Left renal pelvis (tissue), 4 donors: Measurements from ENCODE around the gene XXYLT1. TPM values are rescaled to one million over a fixed set of nuclear protein-coding genes. Genes with fewer than 3 reads are reported as not detected.
"Not testable (repeated sequence)": the region's sequence is repeated elsewhere in the genome, so short reads cannot be mapped to it uniquely, and the experiment has no call there.

Experiments used
- DNase-seq, 4 donors: peaks; one replicate each; pipeline ENCODE4 v3.0.0-alpha.2; 2013; ENCODE audit warnings: low read depth in 4 of 4, low spot score in 3 of 4
- polyA plus RNA-seq, 4 donors: library from polyadenylated mRNA; unstranded; fragments of 120-200 nt; gene quantifications; one replicate each; pipeline ENCODE4 v1.2.1, GENCODE V29; 2013; ENCODE audit not compliant: insufficient read length in 4 of 4

XXYLT1 gene, protein sequence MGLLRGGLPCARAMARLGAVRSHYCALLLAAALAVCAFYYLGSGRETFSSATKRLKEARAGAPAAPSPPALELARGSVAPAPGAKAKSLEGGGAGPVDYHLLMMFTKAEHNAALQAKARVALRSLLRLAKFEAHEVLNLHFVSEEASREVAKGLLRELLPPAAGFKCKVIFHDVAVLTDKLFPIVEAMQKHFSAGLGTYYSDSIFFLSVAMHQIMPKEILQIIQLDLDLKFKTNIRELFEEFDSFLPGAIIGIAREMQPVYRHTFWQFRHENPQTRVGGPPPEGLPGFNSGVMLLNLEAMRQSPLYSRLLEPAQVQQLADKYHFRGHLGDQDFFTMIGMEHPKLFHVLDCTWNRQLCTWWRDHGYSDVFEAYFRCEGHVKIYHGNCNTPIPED
- polyA plus RNA-seq = 10 to 100 TPM; 27.8 to 46.3 (median 30.5) TPM

DNA sequence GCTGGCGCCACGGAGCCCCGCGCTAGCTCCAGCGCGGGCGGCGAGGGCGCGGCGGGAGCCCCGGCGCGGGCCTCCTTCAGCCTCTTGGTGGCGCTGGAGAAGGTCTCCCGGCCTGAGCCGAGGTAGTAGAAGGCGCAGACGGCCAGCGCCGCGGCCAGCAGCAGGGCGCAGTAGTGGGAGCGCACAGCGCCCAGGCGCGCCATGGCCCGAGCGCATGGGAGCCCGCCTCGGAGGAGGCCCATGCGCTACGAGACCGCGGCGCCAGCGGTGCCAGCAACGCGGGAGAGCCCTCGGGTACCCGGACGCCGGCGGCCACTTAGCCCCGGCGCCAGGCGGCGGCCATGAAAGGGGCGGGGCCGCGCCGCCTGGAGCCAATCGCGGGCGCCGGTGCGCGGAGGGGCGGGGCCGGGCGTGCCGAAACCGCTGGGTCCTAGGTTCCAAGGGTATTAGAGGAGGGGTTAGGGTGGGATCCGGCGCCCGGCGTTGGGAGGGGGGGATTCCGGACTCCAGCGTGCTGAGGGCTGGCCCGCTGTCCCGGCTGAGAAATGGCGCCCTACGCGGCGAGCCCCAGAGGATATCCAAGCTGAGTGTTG lies at the start of gene XXYLT1:
Gene XXYLT1 (minus strand): TSS at position 343 of the 593 bp plus-strand sequence. CDS start 101 bp downstream, at position 242.
- peak; percentile 77 to 79 (median 78) for DNase-seq

GRCh38 chr3:195319060-195319459 lies 48.1 kb upstream of the XXYLT1 start:
- DNase-seq = no peak

GRCh38 chr3:195312714-195313113 lies 41.8 kb upstream of the XXYLT1 start:
- no peak for DNase-seq

DNA sequence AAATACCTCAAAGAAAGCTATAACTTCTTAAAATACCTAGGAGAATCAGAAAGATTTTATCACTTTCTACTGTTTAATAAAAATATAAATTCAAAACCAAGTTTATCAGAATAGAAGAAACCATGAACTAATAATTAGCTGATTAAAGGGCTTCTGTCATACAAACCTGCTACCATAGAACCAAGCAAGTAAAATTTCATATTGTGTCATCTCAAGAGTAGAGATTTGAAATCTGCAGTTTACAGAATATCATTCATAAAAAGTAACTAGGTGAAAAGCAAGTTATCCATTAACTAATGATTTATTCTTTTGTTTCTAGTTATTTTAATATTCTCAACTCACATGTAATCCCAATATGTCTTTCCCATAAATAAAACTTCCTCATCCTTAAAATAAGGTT lies 36.8 kb upstream of the XXYLT1 start:
- DNase-seq = no peak

DNA sequence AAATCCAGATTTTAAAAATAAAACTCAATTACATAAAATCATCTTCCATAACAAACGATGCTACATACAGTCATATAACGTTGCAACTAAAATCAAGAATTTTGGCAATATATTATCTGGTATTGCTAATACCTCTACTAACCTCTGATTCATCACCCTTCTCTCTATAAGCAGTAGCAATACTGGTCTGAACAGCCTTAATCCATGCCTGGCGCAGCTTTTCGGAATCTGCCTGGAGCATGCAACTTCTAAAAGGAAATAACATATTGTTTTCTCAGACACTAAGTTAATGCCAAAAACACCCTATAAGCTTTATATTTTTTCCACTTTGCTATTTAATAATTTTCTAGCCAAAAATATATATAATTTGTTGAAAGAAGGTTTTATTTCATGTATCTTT lies 35.4 kb upstream of the XXYLT1 start:
- no peak for DNase-seq

DNA sequence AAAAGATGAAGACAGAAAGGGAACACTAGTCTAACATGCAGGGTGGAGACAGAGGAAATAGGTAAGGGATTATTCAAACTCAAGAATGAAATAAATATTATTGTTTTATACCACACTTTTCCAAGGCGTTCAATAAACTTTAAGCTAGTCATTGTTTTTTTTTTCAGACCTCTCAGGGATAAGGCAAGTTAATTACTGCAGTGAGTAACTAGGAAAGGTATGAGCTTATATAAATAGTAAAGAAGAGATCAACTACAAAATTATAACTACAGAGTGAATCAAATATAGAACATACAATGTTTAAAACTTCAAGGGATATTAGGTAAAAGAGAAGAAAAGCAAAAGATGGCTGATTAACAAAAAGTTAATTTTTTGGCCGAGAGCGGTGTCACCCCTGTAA lies 31.5 kb upstream of the XXYLT1 start:
- no peak for DNase-seq

DNA sequence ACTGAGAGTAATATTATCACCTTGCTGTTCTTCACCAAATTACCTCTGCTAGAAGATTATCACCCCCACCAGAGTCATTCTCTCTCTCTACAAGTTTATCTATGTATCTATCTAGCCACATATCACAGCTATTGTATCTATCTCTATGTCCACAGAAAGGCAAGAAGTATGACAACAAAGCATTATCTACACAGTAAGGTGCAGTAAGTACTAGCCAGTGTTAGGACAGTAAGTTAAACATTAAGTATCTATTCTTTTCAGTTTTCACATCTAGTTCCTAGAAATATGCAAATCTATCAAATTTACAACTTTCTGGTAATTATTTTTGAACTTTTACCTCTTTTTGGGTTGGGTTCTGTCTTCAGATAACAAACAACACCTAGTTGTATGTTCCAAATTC lies 26.5 kb upstream of the XXYLT1 start:
- no peak for DNase-seq

- no peak for DNase-seq
These were observed 25.7 kb upstream of the XXYLT1 start for GRCh38 chr3:195296662-195297061.

DNA sequence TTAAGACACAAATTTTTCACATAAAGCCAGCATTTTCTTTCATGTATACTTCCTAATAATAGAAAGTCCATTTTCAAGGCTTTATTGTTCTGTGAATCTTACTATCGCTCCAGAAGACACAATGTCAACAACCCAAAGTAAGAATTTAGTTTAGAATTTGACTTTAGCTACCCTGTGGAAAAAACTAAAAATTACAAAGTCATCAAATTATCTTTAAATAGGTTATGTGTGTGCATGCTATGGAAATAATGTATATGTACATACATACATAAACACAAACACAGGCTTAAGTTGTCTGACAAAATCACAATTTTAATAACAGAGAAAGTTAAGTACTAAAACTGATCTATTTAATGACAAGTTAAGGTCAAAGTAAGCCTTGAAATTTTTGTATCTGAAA lies 20.2 kb upstream of the XXYLT1 start:
- no peak for DNase-seq

DNA sequence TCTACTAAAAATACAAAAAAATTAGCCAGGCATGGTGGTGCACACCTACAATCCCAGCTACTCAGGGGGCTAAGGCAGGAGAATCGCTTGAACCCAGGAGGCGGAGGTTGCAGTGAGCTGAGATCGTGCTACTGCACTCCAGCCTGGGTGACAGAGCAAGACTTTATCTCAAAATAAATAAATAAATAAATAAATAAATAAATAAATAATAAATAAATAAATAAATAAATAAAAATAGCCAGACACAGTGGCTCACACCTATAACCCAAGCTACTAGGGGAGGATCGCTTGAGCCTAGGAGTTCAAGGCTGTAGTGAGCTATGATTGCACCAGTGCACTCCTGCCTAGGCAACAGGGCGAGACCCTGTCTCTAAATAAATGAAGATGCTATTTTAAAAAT lies 19.7 kb upstream of the XXYLT1 start:
- not testable (repeated sequence) for DNase-seq

DNA sequence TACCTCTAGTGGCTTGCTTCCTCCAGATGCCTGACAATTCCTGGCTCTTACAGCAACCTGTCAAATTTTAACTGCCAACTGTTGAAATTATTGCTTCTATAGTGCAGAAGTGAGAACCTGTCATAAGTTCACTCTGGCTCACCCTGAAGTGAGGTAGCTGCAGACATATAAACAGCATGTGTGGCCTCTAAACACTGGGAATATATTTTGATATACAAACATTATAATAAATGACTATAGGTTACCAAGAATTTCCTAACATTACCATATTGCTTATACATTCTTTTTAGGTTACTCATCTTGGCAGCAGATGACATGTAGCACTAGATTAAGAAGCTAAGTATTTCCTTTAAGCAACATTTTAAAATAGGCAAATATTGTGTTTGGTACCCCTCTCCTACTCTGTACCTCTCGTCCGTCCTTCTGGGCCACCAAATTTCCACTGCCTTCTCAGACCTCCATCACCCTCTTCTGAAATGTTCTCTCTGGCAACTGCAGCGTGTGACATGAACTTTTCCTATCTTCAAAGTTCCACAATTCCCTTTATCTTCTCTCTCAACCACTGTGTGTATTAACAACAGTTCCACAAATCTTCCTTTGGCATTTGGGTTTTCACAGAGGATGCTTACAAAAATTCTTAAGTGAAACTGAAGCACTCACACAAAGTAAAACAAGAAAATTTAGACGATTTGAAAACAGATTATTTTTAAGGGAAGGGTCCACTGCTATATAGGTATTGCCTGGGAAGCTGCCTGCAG lies 15.3 kb upstream of the XXYLT1 start:
- DNase-seq = no peak

DNA sequence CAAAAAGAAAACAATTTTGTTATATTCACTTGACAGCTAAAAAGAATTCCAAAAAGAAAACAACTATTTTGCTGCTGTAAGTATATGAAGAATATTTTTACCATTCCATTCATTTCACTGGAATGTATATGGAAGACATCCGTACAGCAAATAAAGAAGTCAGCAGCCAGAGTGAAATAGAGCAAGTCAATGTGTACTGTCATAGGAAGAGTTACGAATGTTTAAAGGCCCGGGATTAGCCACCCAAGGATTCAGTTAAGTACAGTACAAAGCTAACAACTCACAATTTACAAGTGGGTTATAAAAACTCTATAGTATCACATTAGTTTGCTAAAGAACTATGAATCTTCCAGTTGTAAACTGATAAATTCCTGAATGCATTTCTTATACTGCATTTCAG lies 14.4 kb upstream of the XXYLT1 start:
- DNase-seq = no peak

DNA sequence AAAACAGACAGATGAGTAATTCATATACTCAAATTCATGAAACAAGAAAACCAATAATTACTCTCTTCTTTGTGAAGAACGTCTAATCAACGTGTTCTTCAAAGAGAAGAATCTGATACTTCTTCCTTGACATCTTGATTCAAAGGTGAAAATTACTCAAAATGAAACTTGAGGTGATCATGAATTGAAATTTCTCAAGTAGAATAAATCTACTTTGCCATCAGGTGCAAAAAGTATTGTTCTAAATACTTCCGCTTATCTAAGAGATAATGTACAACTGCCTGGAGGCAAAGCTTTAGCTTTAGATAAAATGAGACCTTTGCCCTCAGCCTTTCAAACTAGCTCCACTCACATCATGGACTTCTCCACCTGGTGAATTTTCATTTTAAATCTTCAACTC lies 13.9 kb upstream of the XXYLT1 start:
- DNase-seq = no peak

DNA sequence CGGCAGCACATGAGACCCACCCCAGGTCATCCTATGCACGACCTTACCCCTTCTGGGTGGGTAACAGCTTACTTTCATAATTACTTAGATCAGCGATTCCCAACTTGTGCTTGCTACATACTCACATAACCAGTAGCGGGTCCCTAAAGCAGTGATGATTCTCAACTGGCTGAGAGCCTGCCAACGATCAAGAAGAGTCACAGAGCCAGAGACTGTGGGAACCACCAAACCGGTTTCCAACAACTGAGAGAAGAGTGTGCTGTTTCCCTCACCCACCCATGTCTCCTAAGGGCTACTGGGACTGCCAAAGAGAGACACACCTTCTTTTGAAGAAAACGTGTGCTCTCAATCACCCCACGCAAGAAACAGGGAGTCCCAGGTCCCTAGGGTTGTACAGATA lies 12.0 kb upstream of the XXYLT1 start:
- no peak for DNase-seq

- DNase-seq = no peak
These were observed 3.5 kb upstream of the XXYLT1 start for GRCh38 chr3:195274259-195274966.

DNA sequence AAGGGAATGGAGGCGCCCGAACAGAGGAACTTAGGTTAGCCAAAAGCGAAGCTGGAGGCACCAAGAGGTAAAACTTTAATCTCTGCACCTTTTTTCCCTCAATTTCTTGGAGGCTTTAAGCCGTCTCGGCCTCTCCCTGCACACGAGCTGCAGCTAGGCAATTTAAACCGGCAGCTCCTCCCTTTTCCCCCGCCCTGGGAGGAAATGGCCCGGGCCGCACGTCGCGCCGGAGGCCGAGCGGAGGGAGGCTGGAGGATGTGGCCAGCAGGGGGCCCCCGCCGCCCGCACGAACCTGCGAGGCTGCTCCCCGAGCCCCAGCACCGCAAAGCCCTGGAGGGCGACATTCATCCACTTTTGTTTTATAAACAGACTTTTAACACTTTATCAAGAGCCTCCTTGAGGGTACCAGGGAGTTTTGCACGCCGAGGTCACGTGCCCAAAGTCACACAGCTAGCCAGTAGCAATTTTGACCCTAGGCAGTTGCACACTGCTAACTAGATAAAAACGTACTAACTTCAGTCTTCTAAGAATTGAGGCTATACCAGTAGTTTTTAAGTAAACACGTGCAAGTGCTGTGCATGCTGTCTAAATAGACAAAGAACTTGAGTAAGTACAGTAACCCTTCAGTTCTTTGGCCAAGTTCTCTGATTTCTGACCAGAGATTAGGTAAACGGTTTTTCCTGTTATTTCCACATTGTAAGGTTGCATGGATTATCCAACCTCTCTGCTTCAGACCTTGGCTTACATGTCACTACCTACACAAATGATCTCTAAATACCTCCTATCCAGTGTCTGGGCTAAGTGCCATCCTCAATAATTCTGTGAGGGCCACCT lies 668 bp upstream of the XXYLT1 start:
- DNase-seq = peak; percentile 71 to 77 (median 75)

- no peak for DNase-seq
These were observed 711 bp downstream of the XXYLT1 start for GRCh38 chr3:195270079-195270816.

GRCh38 chr3:195269375-195270078 lies 1.4 kb downstream of the XXYLT1 start:
- no peak for DNase-seq
